KMS-11 (cell line): ENCODE measurements around the gene TAOK2.

Experiments used
- H2AFZ ChIP-seq: fragments of 200-600 bp; sonication (generic); 2 replicates; pipeline ENCODE4 v1.6.1; 2016; ENCODE audit warnings: antibody characterized with exemption, mixed run types, low read depth
- H3K27ac ChIP-seq: fragments of 200-600 bp; sonication (generic); 2 replicates; pipeline ENCODE4 v1.6.1; 2016; ENCODE audit warnings: mild to moderate bottlenecking, mixed run types
- H3K27me3 ChIP-seq: fragments of 200-600 bp; sonication (generic); 2 replicates; pipeline ENCODE4 v1.6.1; 2017; ENCODE audit warnings: mild to moderate bottlenecking, low read depth, mixed run types, moderate library complexity; ENCODE audit not compliant: insufficient read depth
- H3K36me3 ChIP-seq: fragments of 200-600 bp; sonication (generic); 2 replicates; pipeline ENCODE4 v1.6.1; 2017; ENCODE audit warnings: mild to moderate bottlenecking, mixed run types; ENCODE audit not compliant: insufficient read depth
- H3K4me1 ChIP-seq: fragments of 200-600 bp; sonication (generic); 2 replicates; pipeline ENCODE4 v1.6.1; 2016; ENCODE audit warnings: mild to moderate bottlenecking, low read depth, mixed run types; ENCODE audit not compliant: poor library complexity, severe bottlenecking
- H3K4me2 ChIP-seq: fragments of 200-600 bp; sonication (generic); 2 replicates; pipeline ENCODE4 v1.7.0; 2016; ENCODE audit warnings: mild to moderate bottlenecking, mixed run types
- H3K4me3 ChIP-seq: fragments of 200-600 bp; sonication (generic); IDR thresholded peaks from 2 replicates; pipeline ENCODE4 v1.6.1; 2017; ENCODE audit warnings: low read depth, low read length, mixed read lengths; ENCODE audit not compliant: insufficient read depth
- H3K79me2 ChIP-seq: fragments of 200-600 bp; sonication (generic); 2 replicates; pipeline ENCODE4 v1.6.1; 2016; ENCODE audit warnings: low read depth, mixed run types; ENCODE audit not compliant: insufficient read depth
- H3K9ac ChIP-seq: fragments of 200-600 bp; sonication (generic); 2 replicates; pipeline ENCODE4 v1.6.1; 2016; ENCODE audit warnings: mild to moderate bottlenecking, mixed run types
- H4K20me1 ChIP-seq: fragments of 200-600 bp; sonication (generic); 2 replicates; pipeline ENCODE4 v1.6.1; 2016; ENCODE audit warnings: mild to moderate bottlenecking, mixed run types; ENCODE audit not compliant: insufficient read depth
- TF ChIP-seq, protein P1 (sequence below): fragments of 200-600 bp; sonication (generic); conservative IDR thresholded peaks from 2 replicates; pipeline ENCODE4 v1.6.1; 2017; ENCODE audit warnings: low read depth, mild to moderate bottlenecking, antibody characterized with exemption, low read length, moderate library complexity, mixed read lengths

The TAOK2 gene

DNA sequence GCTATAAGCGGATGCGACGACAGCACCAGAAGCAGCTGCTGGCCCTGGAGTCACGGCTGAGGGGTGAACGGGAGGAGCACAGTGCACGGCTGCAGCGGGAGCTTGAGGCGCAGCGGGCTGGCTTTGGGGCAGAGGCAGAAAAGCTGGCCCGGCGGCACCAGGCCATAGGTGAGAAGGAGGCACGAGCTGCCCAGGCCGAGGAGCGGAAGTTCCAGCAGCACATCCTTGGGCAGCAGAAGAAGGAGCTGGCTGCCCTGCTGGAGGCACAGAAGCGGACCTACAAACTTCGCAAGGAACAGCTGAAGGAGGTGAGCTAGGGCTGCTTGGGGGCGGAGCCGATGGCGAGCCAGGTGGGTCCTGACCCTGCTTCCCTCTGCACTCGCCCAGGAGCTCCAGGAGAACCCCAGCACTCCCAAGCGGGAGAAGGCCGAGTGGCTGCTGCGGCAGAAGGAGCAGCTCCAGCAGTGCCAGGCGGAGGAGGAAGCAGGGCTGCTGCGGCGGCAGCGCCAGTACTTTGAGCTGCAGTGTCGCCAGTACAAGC lies 11.7 kb downstream of the TAOK2 start:
- Histone ChIP-seq H3K4me1 (no peaks in the 10 kb centered on the region), H3K79me2 (no peaks in the 10 kb centered on the region), H2AFZ (no peak overlapping the region), H3K4me2 (no peak overlapping the region), H3K4me3 (no peak overlapping the region), H3K36me3 (no peaks in the 10 kb centered on the region), H3K9ac (no peak overlapping the region), H3K27me3 (no peaks in the 10 kb centered on the region), H3K27ac (no peak overlapping the region), H4K20me1 (no peaks in the 10 kb centered on the region)
- TF ChIP-seq, protein P1, sequence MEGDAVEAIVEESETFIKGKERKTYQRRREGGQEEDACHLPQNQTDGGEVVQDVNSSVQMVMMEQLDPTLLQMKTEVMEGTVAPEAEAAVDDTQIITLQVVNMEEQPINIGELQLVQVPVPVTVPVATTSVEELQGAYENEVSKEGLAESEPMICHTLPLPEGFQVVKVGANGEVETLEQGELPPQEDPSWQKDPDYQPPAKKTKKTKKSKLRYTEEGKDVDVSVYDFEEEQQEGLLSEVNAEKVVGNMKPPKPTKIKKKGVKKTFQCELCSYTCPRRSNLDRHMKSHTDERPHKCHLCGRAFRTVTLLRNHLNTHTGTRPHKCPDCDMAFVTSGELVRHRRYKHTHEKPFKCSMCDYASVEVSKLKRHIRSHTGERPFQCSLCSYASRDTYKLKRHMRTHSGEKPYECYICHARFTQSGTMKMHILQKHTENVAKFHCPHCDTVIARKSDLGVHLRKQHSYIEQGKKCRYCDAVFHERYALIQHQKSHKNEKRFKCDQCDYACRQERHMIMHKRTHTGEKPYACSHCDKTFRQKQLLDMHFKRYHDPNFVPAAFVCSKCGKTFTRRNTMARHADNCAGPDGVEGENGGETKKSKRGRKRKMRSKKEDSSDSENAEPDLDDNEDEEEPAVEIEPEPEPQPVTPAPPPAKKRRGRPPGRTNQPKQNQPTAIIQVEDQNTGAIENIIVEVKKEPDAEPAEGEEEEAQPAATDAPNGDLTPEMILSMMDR: no peak

- Histone ChIP-seq H3K27ac (no peak overlapping the region), H3K36me3 (no peaks in the 10 kb centered on the region), H3K4me3 (no peak overlapping the region), H4K20me1 (no peaks in the 10 kb centered on the region), H3K27me3 (no peaks in the 10 kb centered on the region), H3K4me1 (no peaks in the 10 kb centered on the region), H2AFZ (no peak overlapping the region), H3K9ac (no peak overlapping the region), H3K4me2 (no peak overlapping the region), H3K79me2 (no peaks in the 10 kb centered on the region)
- TF ChIP-seq, protein P1: no peak
Measured at GRCh38 chr16:29986231-29986630, 12.6 kb downstream of the TAOK2 start.

- H3K79me2 ChIP-seq: no peaks in the 10 kb centered on the region
- no peak overlapping the region for H3K4me2 ChIP-seq
- H3K4me3 ChIP-seq: no peak overlapping the region
- no peaks in the 10 kb centered on the region for H3K27me3 ChIP-seq
- no peak overlapping the region for H2AFZ ChIP-seq
- H3K36me3 ChIP-seq: no peaks in the 10 kb centered on the region
- H3K27ac ChIP-seq: no peak overlapping the region
- H3K4me1 ChIP-seq: no peaks in the 10 kb centered on the region
- TF ChIP-seq, protein P1: no peak
- H4K20me1 ChIP-seq: no peaks in the 10 kb centered on the region
- no peak overlapping the region for H3K9ac ChIP-seq
Measured at GRCh38 chr16:29986931-29987330, 13.3 kb downstream of the TAOK2 start.

DNA sequence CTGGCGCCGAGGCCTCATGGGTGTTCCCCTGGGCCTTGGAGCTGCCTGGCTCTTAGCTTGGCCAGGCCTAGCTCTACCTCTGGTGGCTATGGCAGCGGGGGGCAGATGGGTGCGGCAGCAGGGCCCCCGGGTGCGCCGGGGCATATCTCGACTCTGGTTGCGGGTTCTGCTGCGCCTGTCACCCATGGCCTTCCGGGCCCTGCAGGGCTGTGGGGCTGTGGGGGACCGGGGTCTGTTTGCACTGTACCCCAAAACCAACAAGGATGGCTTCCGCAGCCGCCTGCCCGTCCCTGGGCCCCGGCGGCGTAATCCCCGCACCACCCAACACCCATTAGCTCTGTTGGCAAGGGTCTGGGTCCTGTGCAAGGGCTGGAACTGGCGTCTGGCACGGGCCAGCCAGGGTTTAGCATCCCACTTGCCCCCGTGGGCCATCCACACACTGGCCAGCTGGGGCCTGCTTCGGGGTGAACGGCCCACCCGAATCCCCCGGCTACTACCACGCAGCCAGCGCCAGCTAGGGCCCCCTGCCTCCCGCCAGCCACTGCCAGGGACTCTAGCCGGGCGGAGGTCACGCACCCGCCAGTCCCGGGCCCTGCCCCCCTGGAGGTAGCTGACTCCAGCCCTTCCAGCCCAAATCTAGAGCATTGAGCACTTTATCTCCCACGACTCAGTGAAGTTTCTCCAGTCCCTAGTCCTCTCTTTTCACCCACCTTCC lies 13.9 kb downstream of the TAOK2 start:
- Histone ChIP-seq H3K4me1 (no peaks in the 10 kb centered on the region), H3K79me2 (no peaks in the 10 kb centered on the region), H3K9ac (no peak overlapping the region), H3K27ac (no peak overlapping the region), H3K36me3 (no peaks in the 10 kb centered on the region), H3K27me3 (no peaks in the 10 kb centered on the region), H3K4me2 (no peak overlapping the region), H2AFZ (no peak overlapping the region), H3K4me3 (no peak overlapping the region), H4K20me1 (no peaks in the 10 kb centered on the region)
- TF ChIP-seq, protein P1: no peak
